ENCODE results near the gene PIGH. TPM values are rescaled to one million over a fixed set of nuclear protein-coding genes. Genes with fewer than 3 reads are reported as not detected.

PIGH gene
- total RNA-seq, 1 donor from 2014 or later = 26.4 TPM

DNA sequence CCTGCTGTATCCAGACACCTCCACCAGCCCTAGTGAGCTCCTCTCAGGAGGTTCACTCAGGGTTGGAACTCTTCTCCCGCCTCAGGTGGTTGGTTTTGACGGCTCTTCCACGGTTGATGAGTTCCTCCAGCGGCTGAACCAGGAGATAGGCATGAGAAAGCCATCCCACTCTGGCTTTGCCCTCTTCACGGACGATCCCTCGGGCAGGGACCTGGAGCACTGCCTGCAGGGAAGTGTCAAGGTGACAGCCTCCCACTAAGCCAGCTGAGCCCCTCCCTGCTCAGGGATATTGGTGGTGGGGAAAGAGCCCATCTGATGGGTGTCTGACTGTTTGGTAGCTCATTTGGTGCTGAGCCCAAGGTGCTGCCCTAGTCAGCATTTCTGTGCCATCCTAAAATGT, 20.4 kb downstream of the PIGH start:
- no peaks in the 10 kb centered on the region for H3K9me3 Mint-ChIP-seq
- no peak overlapping the region for H3K27ac Mint-ChIP-seq
- intact Hi-C loops (cut with micrococcal nuclease) = loop anchor here (10.0 kb wide), 2 partner anchors 415 to 1225 kb away; no protein-coding TSS in a partner anchor
- no peaks in the 10 kb centered on the region for H3K4me1 Mint-ChIP-seq
- CTCF ChIA-PET = interaction anchor here (2.5 to 3.5 kb wide), 2 partner anchors 8 to 152 kb away, joined by 11 to 15 read pairs; no protein-coding TSS in a partner anchor
- POLR2A ChIA-PET = no interaction called here
- no peak for DNase-seq
- ATAC-seq (ENCODE audit: low read depth) = no peak
- TF ChIP-seq, protein P1, sequence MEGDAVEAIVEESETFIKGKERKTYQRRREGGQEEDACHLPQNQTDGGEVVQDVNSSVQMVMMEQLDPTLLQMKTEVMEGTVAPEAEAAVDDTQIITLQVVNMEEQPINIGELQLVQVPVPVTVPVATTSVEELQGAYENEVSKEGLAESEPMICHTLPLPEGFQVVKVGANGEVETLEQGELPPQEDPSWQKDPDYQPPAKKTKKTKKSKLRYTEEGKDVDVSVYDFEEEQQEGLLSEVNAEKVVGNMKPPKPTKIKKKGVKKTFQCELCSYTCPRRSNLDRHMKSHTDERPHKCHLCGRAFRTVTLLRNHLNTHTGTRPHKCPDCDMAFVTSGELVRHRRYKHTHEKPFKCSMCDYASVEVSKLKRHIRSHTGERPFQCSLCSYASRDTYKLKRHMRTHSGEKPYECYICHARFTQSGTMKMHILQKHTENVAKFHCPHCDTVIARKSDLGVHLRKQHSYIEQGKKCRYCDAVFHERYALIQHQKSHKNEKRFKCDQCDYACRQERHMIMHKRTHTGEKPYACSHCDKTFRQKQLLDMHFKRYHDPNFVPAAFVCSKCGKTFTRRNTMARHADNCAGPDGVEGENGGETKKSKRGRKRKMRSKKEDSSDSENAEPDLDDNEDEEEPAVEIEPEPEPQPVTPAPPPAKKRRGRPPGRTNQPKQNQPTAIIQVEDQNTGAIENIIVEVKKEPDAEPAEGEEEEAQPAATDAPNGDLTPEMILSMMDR (IDR thresholded peaks at IDR 0.05) = no peak
- no peak overlapping the region for H3K4me3 Mint-ChIP-seq
- H3K36me3 Mint-ChIP-seq (ENCODE audit: low read depth) = no peaks in the 10 kb centered on the region
- no peaks in the 10 kb centered on the region for H3K27me3 Mint-ChIP-seq

DNA sequence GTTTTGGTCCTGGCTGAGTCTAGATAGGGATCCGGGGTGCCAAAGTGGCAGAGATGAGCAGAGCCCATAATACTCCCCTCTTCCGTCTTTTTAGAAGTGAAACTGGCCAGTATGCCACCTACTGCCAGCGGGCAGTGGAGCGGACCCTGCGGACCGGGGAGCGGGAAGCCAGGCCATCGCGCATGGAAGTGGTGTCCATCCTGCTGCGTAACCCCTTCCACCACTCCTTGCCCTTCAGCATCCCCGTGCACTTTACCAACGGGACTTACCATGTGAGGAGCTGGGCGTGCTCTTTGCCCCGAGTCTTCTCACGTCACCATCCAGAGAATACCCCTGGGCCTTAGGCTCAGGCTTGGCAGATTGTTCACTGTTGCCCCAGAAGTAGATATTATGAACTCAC, 21.0 kb downstream of the PIGH start:
- no peaks in the 10 kb centered on the region for H3K4me1 Mint-ChIP-seq
- ATAC-seq (ENCODE audit: low read depth) = no peak
- no peaks in the 10 kb centered on the region for H3K36me3 Mint-ChIP-seq (ENCODE audit: low read depth)
- no peak overlapping the region for H3K27ac Mint-ChIP-seq
- intact Hi-C loops (cut with micrococcal nuclease) = loop anchor here (10.0 kb wide), 2 partner anchors 414 to 1224 kb away; no protein-coding TSS in a partner anchor
- no peak for DNase-seq
- H3K27me3 Mint-ChIP-seq = no peaks in the 10 kb centered on the region
- POLR2A ChIA-PET = no interaction called here
- H3K4me3 Mint-ChIP-seq = no peak overlapping the region
- CTCF ChIA-PET = interaction anchor here (1.8 to 3.5 kb wide), 3 partner anchors 8 to 152 kb away, joined by 6 to 15 read pairs (median 11); no protein-coding TSS in a partner anchor
- no peaks in the 10 kb centered on the region for H3K9me3 Mint-ChIP-seq
- TF ChIP-seq, protein P1 (IDR thresholded peaks at IDR 0.05) = no peak

DNA sequence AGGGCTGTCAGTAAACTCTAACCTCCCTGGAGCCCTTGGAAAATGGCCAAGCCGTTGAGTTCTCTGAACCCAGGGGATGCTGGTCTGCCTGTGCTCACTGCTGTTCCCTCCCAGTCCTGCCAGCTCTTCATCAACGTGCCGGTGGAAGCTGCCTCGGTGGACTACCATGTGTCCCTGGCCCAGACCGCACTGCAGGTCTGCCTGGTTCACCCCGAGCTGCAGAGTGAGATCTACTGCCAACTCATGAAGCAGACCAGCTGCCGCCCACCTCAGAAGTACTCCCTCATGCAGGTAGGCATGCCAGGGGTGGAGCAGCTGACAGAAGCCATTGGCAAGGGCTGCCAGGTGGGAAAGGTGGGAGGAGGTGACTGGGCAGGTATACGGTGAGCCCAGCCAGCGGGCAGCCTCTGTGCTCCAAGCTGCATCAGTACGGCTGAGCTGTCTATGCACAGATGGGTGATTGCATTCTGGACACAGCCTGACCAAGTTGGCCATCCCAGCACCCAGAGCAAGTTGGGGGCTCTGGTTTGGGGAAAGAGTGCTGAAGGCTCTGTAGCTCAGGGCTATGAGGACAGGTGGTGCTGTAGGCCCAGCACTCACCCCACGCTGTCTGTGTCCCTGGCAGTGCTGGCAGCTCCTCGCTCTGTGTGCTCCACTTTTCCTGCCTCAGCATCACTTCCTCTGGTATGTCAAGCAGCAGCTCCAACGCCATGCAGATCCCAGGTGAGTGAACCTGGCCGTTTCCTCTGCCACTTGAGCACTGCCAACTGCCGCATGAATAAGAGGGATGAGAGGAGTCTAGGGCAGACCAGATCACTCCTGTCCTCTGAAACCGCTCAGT, 21.9 kb downstream of the PIGH start:
- Mint-ChIP-seq H3K27ac (no peak overlapping the region), H3K27me3 (peaks cover 1% of the 10 kb centered on the region), H3K4me3 (no peak overlapping the region), H3K4me1 (no peaks in the 10 kb centered on the region), H3K9me3 (no peaks in the 10 kb centered on the region), H3K36me3 (ENCODE audit: low read depth) (no peaks in the 10 kb centered on the region)
- TF ChIP-seq, protein P1 (IDR thresholded peaks at IDR 0.05) = no peak
- ATAC-seq (ENCODE audit: low read depth) = no peak
- intact Hi-C loops (cut with micrococcal nuclease) = loop anchor here (10.0 kb wide), 2 partner anchors 413 to 1223 kb away; no protein-coding TSS in a partner anchor
- ChIA-PET CTCF (interaction anchor here (1.8 kb wide), 1 partner anchor 126 kb away, joined by 6 read pairs; no protein-coding TSS in a partner anchor), POLR2A (no interaction called here)
- no peak for DNase-seq

DNA sequence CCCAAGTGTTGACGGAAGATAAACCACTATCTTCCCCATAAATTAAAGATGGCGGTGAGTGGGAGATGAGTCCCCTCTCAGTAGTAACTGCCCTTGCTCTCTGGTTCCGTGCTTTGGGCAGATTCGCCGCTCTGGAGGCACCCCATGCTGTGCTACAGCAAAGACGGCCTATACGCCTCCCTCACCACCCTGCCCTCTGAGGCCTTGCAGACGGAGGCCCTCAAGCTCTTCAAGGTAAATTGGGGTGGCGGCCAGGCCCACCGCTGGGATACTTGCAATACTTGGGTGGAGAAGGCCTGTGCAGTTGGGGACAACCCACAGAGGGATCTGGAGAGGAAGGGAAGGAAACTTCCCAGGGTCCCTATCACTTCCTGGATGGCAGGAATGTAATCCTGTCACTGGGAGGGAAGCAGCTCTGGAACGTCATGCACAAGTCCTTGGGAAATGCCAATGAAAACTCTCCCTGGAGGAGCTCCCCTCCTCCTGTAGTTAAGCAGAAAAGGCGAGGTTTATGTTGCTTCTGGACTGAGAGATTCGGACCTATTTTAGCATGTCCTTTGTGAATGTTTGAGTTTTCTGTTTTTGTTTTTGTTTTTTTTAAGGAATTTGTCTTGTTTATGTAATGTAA, 22.8 kb downstream of the PIGH start:
- no peaks in the 10 kb centered on the region for H3K4me1 Mint-ChIP-seq
- no peaks in the 10 kb centered on the region for H3K9me3 Mint-ChIP-seq
- intact Hi-C loops (cut with micrococcal nuclease) = loop anchor here (10.0 kb wide), 2 partner anchors 412 to 1222 kb away; no protein-coding TSS in a partner anchor
- H3K4me3 Mint-ChIP-seq = no peak overlapping the region
- H3K27me3 Mint-ChIP-seq = peaks cover 1% of the 10 kb centered on the region
- TF ChIP-seq, protein P1 (IDR thresholded peaks at IDR 0.05) = no peak
- POLR2A ChIA-PET = no interaction called here
- ATAC-seq (ENCODE audit: low read depth) (no peak), DNase-seq (no peak)
- H3K27ac Mint-ChIP-seq = no peak overlapping the region
- CTCF ChIA-PET = interaction anchor here (1.8 kb wide), 1 partner anchor 127 kb away, joined by 6 read pairs; no protein-coding TSS in a partner anchor
- H3K36me3 Mint-ChIP-seq (ENCODE audit: low read depth) = no peaks in the 10 kb centered on the region

All from activated B cell treated with CpG ODN at 0.5 μM for 24 hours (primary cell).